ENCODE results near the gene MARCHF4. TPM values are rescaled to one million over a fixed set of nuclear protein-coding genes. Genes with fewer than 3 reads are reported as not detected.

Gene MARCHF4
- total RNA-seq, 1 experiment from 2014 or later = 0.26 TPM

GRCh38 chr2:216373896-216374295, 1.6 kb upstream of the MARCHF4 start:
- no peaks in the 10 kb centered on the region for H3K79me2 ChIP-seq (ENCODE audit: insufficient read depth, low read length)
- no peak overlapping the region for H2BK5ac ChIP-seq (ENCODE audit: insufficient read length, low read length)
- H4K91ac ChIP-seq (ENCODE audit: insufficient read length, low read depth, low read length) = no peak overlapping the region
- H2BK20ac ChIP-seq (ENCODE audit: low read depth, low read length, poor library complexity, severe bottlenecking) = no peak overlapping the region
- H2BK12ac ChIP-seq (ENCODE audit: insufficient read length, low read depth, low read length) = no peak overlapping the region
- no peak overlapping the region for H3K4ac ChIP-seq (ENCODE audit: low read depth, low read length)
- no peak overlapping the region for H3K23ac ChIP-seq (ENCODE audit: insufficient read length, low read depth, low read length)
- no peaks in the 10 kb centered on the region for H3K9me3 Mint-ChIP-seq
- no peak overlapping the region for H3T11ph ChIP-seq (ENCODE audit: low read length)
- peaks cover 6% of the 10 kb centered on the region; the same call in 1 of the 2 replicates for H3K27me3 ChIP-seq (ENCODE audit: insufficient read depth, low read length)
- H3K27me3 Mint-ChIP-seq (ENCODE audit: low read depth) = peaks cover 64% of the 10 kb centered on the region
- no peak for DNase-seq
- no peak overlapping the region for H3K14ac ChIP-seq (ENCODE audit: insufficient read depth, low read length)
- H4K20me1 ChIP-seq (ENCODE audit: control insufficient read depth, insufficient read depth, insufficient read length) = no peaks in the 10 kb centered on the region
- no peaks in the 10 kb centered on the region for H3K79me1 ChIP-seq (ENCODE audit: insufficient read depth, low read depth, low read length, poor library complexity, severe bottlenecking)
- no peak overlapping the region for H2AK5ac ChIP-seq (ENCODE audit: insufficient read length, low read length)
- H3K4me3 Mint-ChIP-seq = no peak overlapping the region
- no peak for TF ChIP-seq CTCF (conservative IDR thresholded peaks at IDR 0.05)
- H3K23me2 ChIP-seq (ENCODE audit: insufficient read length, low read depth, low read length, poor library complexity, severe bottlenecking) = peaks cover 20% of the 10 kb centered on the region
- H3K4me1 Mint-ChIP-seq = peaks cover 18 to 21% of the 10 kb centered on the region in 2 experiments
- no peak overlapping the region for H3K9ac ChIP-seq (ENCODE audit: extremely low read depth, insufficient read length, low read length)
- no peak overlapping the region for H3K56ac ChIP-seq (ENCODE audit: insufficient read length, low read depth, low read length)
- H2BK15ac ChIP-seq (ENCODE audit: low read depth, low read length) = no peak overlapping the region
- H2AFZ ChIP-seq (ENCODE audit: low read length) = no peak overlapping the region
- H3K4me2 ChIP-seq (ENCODE audit: insufficient read depth, insufficient read length, low read length) = no peak overlapping the region
- H4K5ac ChIP-seq (ENCODE audit: insufficient read length, low read depth, low read length) = no peak overlapping the region
- H2BK120ac ChIP-seq (ENCODE audit: low read depth, low read length, poor library complexity, severe bottlenecking) = no peak overlapping the region
- H4K8ac ChIP-seq (replicated peaks; ENCODE audit: insufficient read length, low read depth, low read length) = no peak overlapping the region
- H3K9me3 ChIP-seq (ENCODE audit: control insufficient read depth, low read depth, low read length) = no peaks in the 10 kb centered on the region
- peaks cover 5% of the 10 kb centered on the region; the same call in 1 of the 2 replicates for H3K4me1 ChIP-seq (ENCODE audit: insufficient read depth, low read length)
- H3K18ac ChIP-seq (ENCODE audit: insufficient read length, low read depth, low read length) = no peak overlapping the region
- H3K36me3 Mint-ChIP-seq (ENCODE audit: insufficient read depth in 1 of 3, low read depth in 3 of 3) = no peaks in the 10 kb centered on the region
- H3K27ac Mint-ChIP-seq = no peak overlapping the region
- H3K27ac ChIP-seq (ENCODE audit: insufficient read length, low read depth, low read length) = no peak overlapping the region
